Nephron progenitor cell (in vitro differentiated cells): ENCODE data around the gene DNAJC4.

Experiments
- DNase-seq: peaks from one replicate; pipeline ENCODE4 v3.0.0; 2021
- H3K27ac Mint-ChIP-seq: 2 replicates; pipeline ENCODE4 v1.8.0; 2021; ENCODE audit warnings: mild to moderate bottlenecking, moderate library complexity, mixed read lengths
- H3K27me3 Mint-ChIP-seq: 2 replicates; pipeline ENCODE4 v1.8.0; 2021; ENCODE audit warnings: mild to moderate bottlenecking, low read depth, mixed read lengths; ENCODE audit not compliant: poor library complexity
- H3K36me3 Mint-ChIP-seq: 2 replicates; pipeline ENCODE4 v1.8.0; 2021; ENCODE audit warnings: low read depth, mixed read lengths
- H3K4me1 Mint-ChIP-seq: 2 replicates; pipeline ENCODE4 v1.8.0; 2021; ENCODE audit warnings: mixed read lengths
- H3K4me3 Mint-ChIP-seq: 2 replicates; pipeline ENCODE4 v1.8.0; 2021; ENCODE audit warnings: mild to moderate bottlenecking, moderate library complexity, mixed read lengths
- H3K9me3 Mint-ChIP-seq: 2 replicates; pipeline ENCODE4 v1.8.0; 2021; ENCODE audit warnings: mild to moderate bottlenecking, moderate library complexity, mixed read lengths
- CTCF ChIP-seq: fragments of 200-600 bp; sonication (generic); IDR thresholded peaks from 2 replicates; pipeline ENCODE4 v1.5.0; 2021; ENCODE audit warnings: antibody characterized with exemption

DNAJC4 gene

GRCh38 chr11:64229090-64229743 is 1.1 kb upstream of the DNAJC4 start:
- TF ChIP-seq CTCF: no peak
- Mint-ChIP-seq H3K4me1 (peaks cover 53% of the 10 kb centered on the region), H3K27ac (no peak overlapping the region), H3K4me3 (peak overlapping the region; percentile 90), H3K27me3 (peaks cover 15% of the 10 kb centered on the region), H3K36me3 (no peaks in the 10 kb centered on the region), H3K9me3 (no peaks in the 10 kb centered on the region)
- DNase-seq: no peak

GRCh38 chr11:64229744-64230170 is 591 bp upstream of the DNAJC4 start:
- no peak for TF ChIP-seq CTCF
- Mint-ChIP-seq H3K9me3 (no peaks in the 10 kb centered on the region), H3K4me3 (peak overlapping the region; percentile 90), H3K36me3 (no peaks in the 10 kb centered on the region), H3K27me3 (peaks cover 15% of the 10 kb centered on the region), H3K27ac (no peak overlapping the region), H3K4me1 (peaks cover 52% of the 10 kb centered on the region)
- no peak for DNase-seq

- no peaks in the 10 kb centered on the region for H3K9me3 Mint-ChIP-seq
- no peaks in the 10 kb centered on the region for H3K36me3 Mint-ChIP-seq
- peak overlapping the region; percentile 58 for H3K27ac Mint-ChIP-seq
- no peak for TF ChIP-seq CTCF
- H3K27me3 Mint-ChIP-seq: peaks cover 15% of the 10 kb centered on the region
- no peak for DNase-seq
- peak overlapping the region; percentile 90 for H3K4me3 Mint-ChIP-seq
- H3K4me1 Mint-ChIP-seq: peaks cover 48% of the 10 kb centered on the region
Observed at GRCh38 chr11:64230985-64231365, 627 bp downstream of the DNAJC4 start.

GRCh38 chr11:64231546-64231945 is 1.2 kb downstream of the DNAJC4 start:
- Mint-ChIP-seq H3K27ac (no peak overlapping the region), H3K27me3 (peaks cover 15% of the 10 kb centered on the region), H3K9me3 (no peaks in the 10 kb centered on the region), H3K36me3 (no peaks in the 10 kb centered on the region), H3K4me1 (peaks cover 48% of the 10 kb centered on the region), H3K4me3 (peak overlapping the region; percentile 90)
- DNase-seq: no peak
- no peak for TF ChIP-seq CTCF

GRCh38 chr11:64232182-64232966 is 2.0 kb downstream of the DNAJC4 start:
- peaks cover 15% of the 10 kb centered on the region for H3K27me3 Mint-ChIP-seq
- no peak for TF ChIP-seq CTCF
- H3K4me3 Mint-ChIP-seq: peak overlapping the region; percentile 90
- no peaks in the 10 kb centered on the region for H3K36me3 Mint-ChIP-seq
- no peaks in the 10 kb centered on the region for H3K9me3 Mint-ChIP-seq
- H3K4me1 Mint-ChIP-seq: peaks cover 41% of the 10 kb centered on the region
- H3K27ac Mint-ChIP-seq: no peak overlapping the region
- no peak for DNase-seq
